GM19452 (cell line): Measurements from ENCODE around the gene CETP.

Source experiments
- ATAC-seq: cut with Tn5 transposase; IDR thresholded peaks from one replicate; pipeline ENCODE4 v1.9.1; 2021; ENCODE audit not compliant: unreplicated experiment

The CETP gene, protein sequence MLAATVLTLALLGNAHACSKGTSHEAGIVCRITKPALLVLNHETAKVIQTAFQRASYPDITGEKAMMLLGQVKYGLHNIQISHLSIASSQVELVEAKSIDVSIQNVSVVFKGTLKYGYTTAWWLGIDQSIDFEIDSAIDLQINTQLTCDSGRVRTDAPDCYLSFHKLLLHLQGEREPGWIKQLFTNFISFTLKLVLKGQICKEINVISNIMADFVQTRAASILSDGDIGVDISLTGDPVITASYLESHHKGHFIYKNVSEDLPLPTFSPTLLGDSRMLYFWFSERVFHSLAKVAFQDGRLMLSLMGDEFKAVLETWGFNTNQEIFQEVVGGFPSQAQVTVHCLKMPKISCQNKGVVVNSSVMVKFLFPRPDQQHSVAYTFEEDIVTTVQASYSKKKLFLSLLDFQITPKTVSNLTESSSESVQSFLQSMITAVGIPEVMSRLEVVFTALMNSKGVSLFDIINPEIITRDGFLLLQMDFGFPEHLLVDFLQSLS

DNA sequence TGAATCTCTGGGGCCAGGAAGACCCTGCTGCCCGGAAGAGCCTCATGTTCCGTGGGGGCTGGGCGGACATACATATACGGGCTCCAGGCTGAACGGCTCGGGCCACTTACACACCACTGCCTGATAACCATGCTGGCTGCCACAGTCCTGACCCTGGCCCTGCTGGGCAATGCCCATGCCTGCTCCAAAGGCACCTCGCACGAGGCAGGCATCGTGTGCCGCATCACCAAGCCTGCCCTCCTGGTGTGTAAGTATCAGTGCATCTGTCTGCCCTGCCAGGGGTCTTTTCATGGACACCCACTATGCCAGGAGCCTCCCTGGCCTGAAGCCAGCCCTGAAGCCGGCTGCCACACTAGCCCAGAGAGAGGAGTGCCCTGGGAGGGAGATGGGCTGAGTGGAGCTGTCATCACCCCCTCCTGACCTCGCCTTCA, at the start of gene CETP:
Gene CETP, plus strand, starts transcription at position 100 of the 431 bp plus-strand sequence. Its CDS starts 30 bp downstream, at position 130.
- no peak for ATAC-seq

DNA sequence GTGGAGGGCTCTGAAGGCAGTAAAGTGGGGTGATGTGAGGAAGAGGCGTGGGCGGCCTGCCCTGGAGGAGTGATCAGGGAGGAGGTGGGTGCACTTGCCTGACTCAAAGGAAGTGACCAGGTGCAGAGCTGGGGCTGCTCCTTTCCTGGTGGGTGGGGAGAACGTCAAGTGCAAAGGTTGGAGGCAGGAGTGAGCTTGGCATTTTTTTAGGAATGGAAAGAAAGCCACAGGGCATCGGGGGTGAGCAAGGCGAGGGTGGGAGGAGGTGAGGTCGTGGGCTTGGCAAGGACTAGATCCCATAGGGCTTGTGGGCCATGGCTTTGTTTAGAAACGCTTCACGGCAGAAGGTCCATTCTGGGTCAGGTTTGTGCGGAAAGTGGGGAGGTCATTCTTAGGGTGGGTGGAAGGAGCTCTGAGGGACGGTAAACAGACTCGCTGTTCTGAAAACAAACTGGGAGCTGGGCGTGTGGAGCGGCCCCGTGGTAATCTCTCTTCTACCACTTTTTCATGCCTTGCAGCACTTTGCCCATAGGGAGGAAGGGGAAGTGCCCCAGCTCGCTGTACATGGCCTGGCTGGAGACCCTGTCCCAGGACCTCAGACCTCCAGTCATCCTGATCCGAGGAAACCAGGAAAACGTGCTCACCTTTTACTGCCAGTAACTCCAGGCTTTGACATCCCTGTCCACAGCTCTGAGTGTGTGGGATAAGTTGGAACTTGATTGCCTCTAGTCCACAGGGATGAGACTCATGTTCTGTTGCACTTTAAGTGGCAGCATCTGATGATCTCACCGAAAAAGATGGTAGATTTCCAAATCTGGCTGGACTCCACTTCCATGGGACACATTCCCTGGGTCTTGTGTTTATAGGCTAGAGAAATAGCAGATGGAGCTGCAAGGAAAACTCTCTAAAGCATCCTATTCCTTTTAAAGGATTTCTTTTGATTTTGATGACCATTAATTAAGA, 48.7 kb upstream of the CETP start:
- no peak for ATAC-seq

DNA sequence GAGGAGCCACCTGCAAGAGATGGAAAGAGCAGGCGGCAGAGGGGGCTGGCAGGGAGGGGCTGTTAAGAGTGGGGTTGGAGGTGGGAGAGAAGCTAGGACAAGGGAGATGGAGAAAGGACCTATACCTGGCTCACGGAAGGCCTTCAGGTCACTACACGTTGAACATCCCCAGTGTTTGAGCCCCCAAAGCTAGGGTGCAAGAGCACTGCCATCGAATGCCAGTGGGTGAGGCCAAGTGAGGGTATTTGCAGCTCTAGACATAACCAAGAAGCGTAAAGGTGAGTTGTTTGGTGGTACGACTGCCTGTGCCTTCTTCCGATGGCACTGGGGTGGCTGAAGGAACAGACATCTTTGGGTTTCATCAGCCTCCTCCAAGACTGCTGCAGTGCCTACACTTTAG, 46.9 kb upstream of the CETP start:
- ATAC-seq: no peak

DNA sequence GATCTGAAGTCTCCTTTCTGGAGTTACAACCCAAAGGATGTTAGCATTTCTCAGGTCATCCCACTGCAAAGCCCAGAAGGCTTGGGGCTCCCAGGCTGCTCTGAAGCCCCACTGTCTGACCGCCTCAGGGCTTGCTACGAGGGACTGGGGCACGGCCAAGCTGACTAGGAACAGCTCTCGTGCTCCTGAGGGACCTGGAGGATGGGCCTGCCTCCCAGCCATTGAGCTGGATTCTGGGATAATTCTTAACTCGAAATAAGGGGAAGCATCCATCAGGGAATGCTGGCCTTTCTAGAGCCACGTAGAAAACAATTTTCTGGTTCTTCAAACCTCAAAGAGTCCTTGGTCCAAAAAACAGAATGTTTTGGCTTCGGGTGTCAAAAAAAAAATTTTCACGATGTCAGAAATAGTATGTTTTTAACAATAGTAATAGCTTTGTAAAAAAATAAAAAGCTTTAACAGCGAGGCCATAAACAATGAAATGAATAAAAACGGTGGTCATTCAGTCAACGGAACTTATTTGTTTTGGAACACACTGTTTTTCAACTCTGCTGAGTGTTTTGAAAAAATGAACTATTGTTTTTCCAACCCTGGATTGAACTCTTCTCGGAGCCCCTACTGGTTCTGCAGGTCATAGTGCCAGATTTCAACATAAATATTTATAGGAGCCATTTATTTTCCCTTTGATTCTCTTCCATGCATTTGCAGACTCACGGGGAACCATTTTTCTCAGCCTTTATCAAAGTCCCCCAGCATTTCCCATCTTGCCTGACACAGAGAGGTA, 46.2 kb upstream of the CETP start:
- no peak for ATAC-seq

DNA sequence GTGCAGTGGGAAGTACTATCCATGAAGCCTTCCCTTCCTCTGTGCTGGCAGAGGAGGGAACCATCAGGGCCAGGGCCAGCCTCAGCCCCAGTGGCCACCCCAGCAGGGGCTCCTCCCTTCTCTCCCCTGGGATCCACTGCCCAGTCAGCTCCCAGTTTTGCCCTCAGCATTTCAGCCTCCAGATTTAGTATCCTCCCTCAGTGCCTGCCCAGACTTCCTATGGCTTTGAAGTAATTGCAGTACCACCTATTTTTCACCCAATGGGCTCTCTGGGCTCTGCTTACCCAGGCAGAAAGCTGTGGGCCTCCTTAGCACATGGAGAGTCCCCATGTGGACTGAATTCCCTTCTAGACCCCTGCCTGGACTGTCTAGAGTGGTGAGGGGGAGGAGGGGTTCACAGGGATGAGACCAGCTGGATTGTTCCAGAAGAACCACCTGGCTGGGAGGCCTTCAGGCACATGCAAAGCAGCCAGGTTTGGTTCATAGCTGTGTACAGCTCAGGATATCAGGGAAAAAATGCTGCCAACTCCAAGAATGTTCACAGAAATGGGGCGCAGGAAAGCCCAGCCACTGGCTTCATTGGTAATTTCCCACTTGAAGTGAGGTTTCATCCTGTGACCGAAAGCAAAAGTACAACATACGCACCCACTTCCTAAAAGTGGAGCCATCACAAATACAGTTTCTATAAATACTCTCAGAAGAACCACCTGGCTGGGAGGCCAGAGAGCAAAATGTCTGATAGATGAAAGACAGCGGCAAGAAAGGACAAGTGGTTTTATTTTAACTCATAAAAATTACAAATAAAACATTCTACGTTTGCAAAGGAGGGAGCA, 45.0 kb upstream of the CETP start:
- ATAC-seq: peak; percentile 65

DNA sequence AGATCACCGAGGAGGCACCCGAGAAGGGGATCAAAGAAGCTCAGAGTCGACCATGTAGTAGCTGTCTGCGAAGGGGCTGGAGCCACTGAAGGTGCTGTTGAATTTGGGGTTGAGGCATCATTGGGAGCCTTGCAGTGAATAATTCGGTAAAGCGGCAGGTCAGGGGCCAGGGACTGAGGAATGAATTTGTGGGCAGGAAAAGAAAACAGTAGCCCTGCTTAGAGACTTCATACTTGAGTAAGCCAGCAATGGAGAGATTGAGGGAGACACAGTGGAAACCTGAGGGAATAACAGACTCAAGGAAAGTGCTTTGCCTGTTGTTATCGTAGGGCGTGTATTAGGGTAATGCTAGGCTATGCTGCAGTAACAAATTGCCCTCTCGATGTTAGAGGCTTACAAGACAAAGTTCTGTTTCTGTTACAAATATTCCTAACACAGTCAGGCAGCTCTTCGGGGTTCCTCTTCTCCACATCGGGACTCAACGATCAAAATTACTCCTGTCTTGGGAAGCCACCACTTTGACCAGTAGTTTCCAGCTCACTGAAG, 43.2 kb upstream of the CETP start:
- no peak for ATAC-seq

DNA sequence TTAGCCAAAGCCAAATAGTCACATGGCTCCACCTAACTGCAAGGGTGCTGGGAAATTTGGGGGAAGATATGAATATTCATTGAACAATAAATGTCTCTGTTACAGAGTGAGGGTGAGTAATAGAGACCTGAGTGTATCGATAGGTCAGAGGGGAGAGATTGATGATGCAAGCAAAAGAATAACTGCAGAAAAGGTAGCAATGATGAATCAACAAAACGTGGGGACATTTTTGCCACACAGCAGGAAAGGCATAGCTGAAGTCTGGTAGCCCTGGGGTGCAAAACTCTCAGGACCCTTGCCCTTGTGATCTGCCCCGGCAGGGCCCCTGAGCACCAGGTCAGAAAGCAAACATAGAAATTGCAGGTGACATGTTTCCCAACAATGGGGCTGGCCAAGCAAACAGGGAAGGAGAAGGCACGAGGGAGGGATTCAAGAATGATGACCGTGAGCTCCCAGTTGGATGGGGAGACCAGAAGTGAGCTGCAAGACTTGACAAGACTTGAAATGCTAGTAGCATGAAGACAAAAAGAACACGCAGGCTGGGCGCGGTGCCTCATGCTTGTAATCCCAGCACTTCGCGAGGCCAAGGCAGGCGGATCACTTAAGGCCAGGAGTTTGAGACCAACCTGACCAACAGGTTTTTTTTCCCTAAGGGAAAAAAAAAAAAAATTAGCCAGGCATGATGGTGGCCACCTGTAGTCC, 42.5 kb upstream of the CETP start:
- ATAC-seq: no peak

DNA sequence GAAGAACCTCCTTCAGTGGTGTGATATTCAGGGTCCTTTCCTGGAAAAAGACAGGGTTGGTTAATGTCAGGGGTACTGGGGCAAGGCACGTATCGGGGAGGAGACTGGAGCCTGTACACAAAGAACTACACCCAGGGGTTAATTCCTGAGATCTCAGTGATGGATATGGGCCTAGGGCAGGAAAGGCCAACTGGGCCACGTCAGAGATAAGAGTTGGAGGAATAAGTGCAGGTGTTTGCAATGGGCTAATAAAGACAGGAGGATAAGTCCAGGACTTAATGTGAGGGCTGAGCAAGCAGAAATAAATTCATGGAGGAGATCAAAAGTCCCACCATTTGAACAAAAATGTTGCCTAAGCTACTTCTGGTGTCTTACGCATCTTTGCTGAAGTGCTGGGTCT, 40.2 kb upstream of the CETP start:
- no peak for ATAC-seq

DNA sequence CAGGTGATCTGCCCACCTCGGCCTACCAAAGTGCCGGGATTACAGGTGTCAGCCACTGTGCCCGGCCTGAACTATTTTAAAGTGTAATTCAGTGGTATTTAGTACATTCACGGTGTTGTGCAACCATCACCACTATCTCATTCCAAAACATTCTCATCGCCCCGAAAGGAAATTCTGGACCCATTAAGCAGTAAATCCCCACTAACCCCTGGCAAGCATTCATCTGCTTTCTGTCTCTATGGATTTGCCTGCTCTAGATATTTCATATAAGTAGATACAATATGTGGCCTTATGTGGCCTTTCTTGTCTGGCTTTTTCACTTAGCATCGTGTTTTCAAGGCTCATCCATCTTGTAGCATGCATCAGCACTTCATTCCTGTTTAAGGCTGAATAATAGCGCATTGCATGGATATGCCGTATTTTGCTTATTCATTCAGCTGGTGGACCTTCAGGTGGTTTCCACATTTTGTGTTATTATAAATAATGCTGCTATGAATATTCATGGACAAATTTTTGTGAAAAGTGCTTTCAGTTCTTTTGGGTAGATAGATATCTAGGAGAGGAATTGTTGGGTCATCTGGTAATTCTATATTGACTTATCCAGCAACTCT, 38.2 kb upstream of the CETP start:
- no peak for ATAC-seq

DNA sequence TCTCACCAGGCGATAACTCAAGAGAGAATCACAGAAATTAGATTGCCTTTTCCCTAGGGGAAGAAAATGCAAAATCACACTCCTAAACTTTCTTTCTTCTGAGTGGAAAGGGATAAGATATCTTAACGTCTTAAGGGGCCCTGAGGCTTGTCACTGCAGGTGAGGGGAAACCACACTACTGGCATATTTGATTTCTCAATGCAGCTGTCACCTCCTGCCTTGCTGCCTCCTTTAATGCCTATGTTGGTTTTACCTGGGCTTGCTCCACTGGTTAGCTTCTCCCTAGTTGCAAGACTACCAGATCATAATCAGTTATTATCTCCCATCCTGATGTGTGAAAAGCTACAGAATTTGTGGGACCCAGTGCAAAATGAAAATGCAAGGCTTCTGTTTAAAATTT, 34.3 kb upstream of the CETP start:
- ATAC-seq: no peak

DNA sequence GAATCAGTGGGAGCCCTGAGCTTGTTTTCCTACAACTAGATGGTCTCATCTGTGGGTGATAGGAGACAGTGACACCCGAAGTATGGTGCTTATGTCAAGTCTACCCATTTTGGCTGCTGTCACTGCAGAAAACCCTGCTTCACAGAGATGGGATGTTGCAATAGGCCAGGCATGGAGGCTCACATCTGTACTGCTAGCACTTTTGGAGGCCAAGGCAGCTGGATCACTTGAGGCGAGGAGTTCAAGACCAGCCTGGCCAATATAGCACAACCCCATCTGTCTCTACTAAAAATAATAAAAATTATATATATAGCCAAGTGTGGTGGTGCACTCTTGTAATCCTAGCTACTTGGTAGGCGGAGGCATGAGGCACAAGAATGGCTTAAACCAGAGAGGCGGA, 32.1 kb upstream of the CETP start:
- no peak for ATAC-seq

DNA sequence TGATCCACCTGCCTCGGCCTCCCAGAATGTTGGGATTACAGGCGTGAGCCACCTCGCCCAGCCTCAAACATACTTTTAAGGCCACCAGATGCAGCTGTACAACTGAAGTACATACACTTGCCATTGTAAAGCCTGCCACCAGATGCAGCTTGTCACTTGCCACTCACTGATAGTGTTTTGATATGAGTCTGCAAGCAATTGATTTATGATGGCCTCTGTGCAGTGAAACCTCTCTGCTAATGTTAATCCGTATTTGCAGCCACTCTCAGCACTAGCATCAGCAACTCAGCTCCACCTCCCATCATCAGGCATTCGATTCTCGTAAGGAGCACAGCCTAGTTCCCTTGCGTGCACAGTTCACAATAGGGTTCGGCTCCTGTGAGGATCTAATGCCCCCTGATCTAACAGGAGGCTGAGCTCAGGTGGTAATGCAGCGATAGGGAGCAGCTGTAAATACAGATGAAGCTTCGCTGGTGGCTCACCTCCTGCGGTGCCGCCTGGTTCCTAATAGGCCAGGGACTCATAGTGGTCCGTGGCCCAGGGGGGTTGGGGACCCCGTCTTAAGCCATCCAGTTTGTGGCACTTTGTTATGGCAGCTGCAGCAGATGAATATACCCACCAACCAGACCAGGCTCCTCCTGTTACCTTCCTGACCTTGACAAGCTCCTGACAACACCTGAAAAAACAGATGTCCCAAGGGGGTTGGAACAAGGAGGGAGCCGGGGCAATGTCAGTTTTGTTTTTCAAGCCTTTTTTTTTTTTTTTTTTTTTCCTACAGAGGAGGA, 31.1 kb upstream of the CETP start:
- ATAC-seq: no peak

DNA sequence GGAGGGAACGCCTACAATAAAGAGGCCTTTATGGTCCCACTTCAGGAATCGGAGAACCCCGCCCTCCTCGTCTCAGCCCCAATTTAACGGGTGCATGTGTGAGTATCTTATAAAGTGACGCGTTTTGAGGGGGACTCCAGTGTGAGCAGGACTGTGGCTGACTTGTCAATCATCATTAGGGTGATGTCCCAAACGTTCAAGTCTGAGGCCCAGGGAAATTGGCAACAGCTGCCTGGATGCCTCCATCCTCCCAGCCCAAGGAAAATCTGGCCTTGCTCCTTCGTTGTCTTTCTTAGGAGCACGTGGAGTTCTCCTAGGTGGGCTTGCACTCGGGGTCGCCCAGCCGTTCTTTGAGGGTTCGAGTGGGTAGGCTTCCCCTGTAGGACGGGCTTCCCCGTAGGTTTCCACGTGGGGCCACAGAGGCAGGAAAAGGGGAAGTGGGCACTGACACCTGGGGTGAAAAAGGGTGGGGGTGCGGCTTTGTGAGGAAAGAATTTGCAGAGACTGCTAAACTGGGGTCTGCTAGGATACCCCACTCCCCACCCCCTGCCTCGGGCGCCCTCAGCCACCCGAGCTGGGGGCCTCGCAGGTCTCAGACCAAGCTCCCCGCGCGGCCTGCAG, 30.4 kb upstream of the CETP start:
- peak; percentile 38 for ATAC-seq

DNA sequence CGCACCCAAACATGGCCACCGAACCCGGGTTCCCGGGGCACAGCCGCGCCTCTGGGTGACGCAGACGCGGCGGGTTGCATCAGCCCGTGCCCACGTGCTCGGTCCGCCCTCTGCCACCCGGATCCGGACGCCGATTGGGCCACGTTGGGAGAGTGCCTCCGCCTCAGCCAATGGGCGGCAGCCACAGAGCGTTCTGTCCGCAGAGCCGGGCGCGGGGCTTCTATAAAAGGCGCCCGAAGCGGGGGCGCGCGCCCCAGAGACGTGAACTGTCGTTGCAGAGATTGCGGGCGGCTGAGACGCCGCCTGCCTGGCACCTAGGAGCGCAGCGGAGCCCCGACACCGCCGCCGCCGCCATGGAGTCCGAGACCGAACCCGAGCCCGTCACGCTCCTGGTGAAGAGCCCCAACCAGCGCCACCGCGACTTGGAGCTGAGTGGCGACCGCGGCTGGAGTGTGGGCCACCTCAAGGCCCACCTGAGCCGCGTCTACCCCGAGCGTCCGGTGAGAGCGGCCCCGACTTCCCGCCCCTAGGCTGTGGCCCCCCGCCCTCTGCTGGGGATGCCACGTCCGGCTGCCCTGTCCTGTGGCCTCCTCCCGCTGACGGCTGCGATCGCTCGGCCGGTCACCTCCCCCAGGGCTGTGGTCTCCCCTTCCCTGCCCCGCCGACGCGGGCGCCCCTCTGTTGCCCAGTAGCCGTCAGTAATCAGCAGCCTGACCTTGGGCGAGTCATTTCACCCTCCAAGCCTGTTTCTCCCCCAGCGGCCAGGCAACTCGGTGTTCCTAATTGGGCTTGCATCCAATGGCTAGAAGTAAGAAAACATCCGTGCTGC, 29.6 kb upstream of the CETP start, which contains the start of gene HERPUD1:
Gene HERPUD1, plus strand, starts transcription at position 251 of the 829 bp plus-strand sequence. Its CDS starts 103 bp downstream, at position 354.
- peak; percentile 83 for ATAC-seq

DNA sequence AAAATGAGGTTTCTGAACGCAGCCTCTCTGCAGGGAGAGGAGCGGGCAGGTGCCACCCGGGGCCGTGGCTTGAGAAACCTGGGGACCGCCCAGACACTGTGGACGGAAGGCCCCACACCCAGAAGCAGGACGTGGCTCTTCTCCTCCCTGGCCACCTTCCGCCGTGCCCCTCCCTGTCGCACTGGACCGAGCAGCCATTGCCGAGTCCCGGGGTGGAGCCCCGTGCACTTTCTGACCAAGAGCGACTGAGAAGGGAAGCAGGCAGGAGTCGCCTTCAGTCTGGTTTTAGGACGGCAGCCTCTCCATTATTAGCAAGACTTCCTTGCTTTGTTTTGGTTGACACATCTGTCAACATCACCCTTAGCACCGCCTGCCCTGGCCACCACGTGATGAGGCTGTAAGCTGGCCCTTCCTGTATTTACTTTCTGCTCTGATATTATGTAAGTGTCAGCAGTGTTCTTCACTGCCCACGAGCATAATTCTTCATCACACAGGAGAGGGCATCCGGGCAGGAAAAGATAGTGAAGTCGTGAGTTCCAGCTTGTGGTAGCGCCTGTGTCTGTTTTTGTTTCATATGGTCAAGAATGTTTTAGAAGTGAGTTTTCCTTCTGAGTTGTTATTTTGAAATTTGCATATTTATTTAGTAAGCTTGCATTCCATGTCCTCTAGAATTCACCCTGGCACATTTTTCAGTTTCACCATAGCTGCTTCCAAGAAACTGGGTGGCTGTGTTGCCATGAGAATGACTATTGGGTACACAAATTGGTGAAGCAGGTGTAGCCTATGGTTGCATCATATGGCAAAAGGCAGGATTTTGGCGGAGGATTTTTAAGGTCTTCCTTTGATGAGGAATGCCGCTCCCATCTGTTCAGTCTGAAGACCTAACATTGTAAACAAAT, 28.8 kb upstream of the CETP start:
- no peak for ATAC-seq
